ENCODE measurements around the gene CDKL2.
"Not testable (repeated sequence)": the region's sequence is repeated elsewhere in the genome, so short reads cannot be mapped to it uniquely, and the experiment has no call there.

Gene CDKL2

DNA sequence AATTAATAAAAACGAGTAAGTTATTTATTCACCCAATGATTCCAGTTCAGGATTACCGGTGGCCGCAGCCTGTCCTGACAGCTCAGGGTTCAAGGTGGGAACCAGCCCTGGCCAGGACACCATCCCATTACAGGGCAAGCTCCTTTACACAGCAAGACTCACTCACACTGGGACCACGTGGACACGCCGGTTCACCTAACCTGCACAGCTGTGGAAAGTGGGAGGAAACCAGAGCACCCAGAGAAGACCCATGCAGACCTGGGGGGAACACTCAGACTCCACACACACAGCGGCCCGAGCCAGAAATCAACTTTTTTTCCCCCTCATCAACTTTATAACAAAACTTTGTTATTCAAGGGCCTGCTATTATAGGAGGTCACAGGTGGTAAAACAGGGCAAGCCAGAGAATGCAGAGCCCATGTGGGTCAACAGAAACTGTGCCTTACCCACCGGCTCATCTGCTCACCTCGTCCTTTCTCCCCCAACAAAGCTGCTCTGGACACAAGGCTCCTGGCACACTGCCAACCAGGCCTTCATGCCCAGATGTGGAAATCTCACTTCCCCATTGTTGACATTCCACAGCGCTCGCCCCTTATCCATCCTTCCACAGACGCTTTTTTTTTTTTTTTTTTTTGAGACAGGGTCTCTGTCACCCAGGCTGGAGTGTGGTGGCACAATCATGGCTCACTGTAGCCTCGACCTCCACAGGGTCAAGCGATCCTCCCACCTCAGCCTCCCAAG lies 82.5 kb downstream of the CDKL2 start:
- DNase-seq = no peak

DNA sequence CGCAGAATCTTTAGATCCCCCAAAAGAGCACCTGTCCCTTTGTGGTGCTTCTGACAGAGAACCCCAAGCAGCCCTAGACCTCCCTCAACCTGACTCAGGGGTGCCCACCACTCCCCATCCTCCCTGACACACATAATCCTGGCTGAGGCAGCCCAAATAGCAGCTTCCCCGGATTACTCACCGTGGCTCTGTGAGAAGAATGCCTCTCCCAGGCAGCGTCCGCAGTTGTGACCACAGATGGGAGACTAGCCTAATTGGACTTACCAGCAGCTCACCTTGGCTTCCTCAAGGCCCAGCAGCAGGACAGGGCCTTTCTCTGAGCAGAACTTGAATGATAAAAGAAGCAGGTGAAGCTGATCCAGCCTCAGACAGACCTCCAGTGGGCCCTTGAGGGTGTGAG lies 84.8 kb downstream of the CDKL2 start:
- no peak for DNase-seq

DNA sequence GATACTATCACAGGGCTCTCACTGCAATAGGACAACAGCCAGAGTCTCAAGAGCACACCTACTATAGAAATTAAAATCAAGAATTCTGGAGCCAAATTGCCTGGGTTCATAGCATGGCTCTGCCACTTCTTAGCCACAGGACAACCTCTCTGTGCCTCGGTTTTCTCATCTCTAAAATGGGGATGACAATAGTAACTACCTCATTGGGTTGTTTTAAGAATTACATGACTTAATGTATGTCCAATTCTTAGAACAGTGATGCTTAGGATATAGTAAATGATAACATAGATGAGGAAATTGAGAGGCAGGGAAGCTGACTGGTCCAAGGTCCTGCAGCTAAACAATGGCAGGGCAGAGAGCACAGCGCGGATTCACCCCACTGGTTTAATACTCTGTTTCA lies 85.5 kb downstream of the CDKL2 start:
- DNase-seq = no peak

DNA sequence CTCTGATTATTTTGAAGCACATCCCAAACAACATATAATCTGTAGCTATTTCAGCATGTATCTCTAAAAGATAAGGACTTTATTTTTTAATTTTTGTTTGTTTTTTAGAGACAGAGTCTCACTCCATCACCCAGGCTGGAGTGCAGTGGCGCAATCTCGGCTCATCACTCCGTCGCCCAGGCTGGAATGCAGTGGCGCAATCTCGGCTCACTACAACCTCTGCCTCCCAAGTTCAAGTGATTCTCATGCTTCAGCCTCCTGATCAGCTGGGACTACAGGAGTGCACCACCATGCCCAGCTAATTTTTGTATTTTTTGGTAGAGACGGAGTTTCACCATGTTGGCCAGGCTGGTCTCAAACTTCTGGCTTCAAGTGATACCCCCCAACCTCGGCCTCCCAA lies 86.1 kb downstream of the CDKL2 start:
- DNase-seq = not testable (repeated sequence)

DNA sequence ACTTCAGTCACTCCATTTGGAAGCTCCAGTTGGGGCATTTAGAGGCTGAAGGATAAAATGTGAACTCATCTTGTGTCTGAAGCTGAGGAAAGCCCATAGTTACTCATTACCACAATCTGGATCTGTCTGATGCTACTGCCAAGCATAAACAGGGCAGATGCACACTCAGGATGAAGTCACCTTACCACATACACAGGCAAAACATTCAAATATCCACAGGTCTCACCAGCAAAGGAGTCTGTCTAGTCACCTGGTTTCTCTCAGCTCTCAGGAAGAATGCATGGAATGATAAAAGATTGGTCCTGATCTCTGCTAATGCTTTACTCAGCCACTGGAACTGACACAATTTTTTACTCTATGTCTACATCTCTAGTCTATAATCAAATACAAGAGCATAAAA lies 87.5 kb downstream of the CDKL2 start:
- no peak for DNase-seq

DNA sequence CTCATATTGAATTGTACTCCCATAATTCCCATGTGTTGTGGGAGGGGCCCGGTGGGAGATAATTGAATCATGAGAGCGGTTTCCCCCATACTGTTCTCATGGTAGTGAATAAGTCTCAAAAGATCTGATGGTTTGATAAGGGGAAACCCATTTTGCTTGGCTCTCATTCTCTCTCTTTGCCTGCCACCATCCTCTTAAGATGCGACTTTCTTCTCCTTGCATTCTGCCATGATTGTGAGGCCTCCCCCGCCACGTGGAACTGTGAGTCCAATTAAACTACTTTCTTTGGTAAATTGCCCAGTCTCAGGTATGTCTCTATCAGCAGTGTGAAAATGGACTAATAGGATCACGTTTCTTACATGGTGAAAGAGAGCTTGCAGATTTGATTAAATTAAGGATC lies 93.0 kb downstream of the CDKL2 start:
- DNase-seq = not testable (repeated sequence)

DNA sequence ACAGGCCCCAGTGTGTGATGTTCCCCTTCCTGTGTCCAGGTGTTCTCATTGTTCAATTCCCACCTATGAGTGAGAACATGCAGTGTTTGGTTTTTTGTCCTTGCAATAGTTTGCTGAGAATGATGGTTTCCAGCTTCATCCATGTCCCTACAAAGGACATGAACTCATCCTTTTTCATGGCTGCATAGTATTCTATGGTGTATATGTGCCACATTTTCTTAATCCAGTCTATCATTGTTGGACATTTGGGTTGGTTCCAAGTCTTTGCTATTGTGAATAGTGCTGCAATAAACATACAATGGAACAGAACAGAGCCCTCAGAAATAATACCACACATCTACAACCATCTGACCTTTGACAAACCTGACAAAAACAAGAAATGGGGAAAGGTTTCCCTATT lies 96.4 kb downstream of the CDKL2 start:
- DNase-seq = not testable (repeated sequence)

DNA sequence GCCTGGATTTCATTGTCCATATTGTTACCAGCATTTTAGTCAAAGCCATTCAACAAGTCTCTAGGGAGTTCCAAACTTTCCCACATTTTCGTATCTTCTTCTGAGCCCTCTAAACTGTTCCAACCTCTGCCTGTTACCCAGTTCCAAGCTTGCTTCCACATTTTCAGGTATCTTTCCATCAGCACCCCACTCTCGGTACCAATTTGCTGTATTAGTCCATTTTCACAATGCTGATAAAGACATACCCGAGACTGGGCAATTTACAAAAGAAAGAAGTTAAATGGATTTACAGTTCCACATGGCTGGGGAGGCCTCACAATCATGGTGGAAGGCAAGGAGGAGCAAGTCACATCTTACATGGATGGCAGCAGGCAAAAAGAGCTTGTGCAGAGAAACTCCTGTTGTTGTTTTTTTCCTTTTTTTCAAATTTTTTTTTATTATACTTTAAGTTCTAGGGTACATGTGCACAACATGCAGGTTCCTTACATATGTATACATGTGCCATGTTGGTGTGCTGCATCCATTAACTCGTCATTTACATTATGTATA lies 96.9 kb downstream of the CDKL2 start:
- not testable (repeated sequence) for DNase-seq

DNA sequence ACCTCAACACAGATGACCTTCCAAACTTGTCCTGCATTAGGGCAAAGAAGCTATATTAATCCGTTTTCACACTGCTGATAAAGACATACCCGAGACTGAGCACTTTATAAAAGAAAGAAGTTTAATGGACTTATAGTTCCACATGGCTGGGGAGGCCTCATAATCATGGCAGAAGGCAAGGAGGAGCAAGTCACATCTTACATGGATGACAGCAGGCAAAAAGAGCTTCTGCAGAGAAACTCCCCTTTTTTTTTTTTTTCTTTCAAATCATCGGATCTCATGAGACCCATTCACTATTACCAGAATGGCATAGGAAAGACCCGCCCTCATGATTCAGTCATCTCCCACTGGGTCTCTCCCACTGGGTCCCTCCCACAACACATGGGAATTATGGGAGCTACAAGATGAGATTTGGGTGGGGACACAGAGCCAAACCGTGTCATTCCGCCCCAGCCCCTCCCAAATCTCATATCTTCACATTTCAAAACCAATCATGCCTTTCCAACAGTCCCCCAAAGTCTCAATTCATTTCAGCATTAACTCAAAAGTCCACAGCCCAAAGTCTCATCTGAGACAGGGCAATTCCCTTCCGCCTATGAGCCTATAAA lies 98.7 kb downstream of the CDKL2 start:
- DNase-seq = not testable (repeated sequence)

DNA sequence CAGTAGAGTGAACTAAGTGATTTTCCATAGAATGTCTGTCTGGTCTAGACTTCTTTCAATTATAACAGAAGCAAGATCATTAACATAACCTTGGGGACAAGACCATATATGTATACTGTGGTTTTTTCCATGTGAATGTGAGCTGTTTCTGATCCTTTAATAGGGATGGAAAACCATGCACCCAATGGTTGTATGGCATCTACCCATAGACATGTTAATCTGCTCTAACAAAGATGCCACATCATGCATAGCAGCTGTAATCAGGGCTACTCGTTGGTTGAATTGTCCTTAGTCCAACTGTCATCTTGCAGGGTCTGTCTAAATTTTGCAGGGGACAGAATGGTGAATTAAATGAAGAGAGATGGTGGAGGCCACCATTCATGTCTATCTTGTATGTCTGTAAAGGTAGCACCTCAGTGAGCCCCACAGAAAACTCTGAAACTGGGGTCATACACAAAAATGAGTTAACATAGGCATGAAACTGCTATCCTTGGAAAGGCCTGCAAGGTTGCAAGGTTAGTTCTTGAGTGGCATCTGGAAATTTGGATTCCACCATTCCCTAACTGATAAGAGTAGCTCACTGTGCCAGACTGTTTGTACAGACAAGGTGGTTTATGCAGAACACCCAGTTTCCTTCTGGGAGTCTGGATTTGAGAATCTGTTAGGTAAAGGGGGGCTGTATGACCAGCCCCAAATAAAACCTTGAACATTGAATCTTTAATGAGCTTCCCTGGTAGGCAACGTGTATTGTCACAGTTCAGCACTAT lies 99.6 kb downstream of the CDKL2 start:
- DNase-seq = no peak
